ENCODE results near the gene IL1A.

DNA sequence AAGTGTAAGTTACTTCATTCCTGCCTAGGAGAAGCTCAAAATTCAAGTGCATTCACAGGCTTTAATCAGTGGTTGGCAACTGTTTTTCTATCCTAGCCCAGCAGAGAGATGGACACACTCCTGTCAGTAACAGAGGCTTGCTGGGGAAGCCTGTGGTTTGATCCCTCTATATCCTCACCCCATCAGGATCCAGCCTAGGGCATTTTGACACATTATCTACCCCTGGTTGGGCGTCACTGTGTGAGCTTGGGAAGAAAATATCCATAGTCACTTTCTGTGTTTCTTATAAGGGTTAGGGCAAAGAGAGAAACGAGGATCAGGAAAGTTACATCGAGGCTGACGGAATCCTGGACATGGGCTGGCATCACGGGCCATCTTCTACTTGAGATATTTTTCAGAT is 53.5 kb downstream of the IL1A start:
- no peak for TF ChIP-seq HDGF (IDR thresholded peaks at IDR 0.05; ENCODE audit: borderline replicate concordance)
- TF ChIP-seq FOXM1 (IDR thresholded peaks at IDR 0.05; ENCODE audit: borderline replicate concordance) = no peak
- no peak for TF ChIP-seq ARNT (IDR thresholded peaks at IDR 0.05)
- TF ChIP-seq BHLHE40 (IDR thresholded peaks at IDR 0.05; ENCODE audit: borderline replicate concordance) = no peak
